HEK293 (cell line): ENCODE measurements around the gene FBL.

ENCODE experiments used
- CTCF ChIA-PET: fragments of 350-600 bp; formaldehyde crosslinking; extraction: SDS; loops from one replicate; lab custom pipeline; 2021; ENCODE audit warnings: antibody characterized with exemption; lab: Yijun Ruan, JAX
- POLR2A ChIA-PET: fragments of 300-600 bp; formaldehyde crosslinking; extraction: SDS; loops from one replicate; lab custom pipeline; 2020; ENCODE audit warnings: antibody characterized with exemption, inconsistent platforms; lab: Yijun Ruan, JAX
- H3K27ac ChIP-seq: fragments of 200-500 bp; sonication (Bioruptor generic); 2 replicates; pipeline ENCODE4 v1.5.1; 2014; ENCODE audit warnings: low read depth, low read length, control low read depth, inconsistent platforms; ENCODE audit errors: extremely low read depth
- H3K36me3 ChIP-seq, 2 experiments: fragments of 200-500 bp in 1 of 2; sonication (Bioruptor generic) in 1 of 2; 1 replicate in 1 of 2; 2 replicates in 1 of 2; pipeline ENCODE4 v1.5.1; 2014 to 2017; ENCODE audit warnings: inconsistent platforms in 2 of 2, low read length in 2 of 2; ENCODE audit not compliant: control insufficient read depth in 2 of 2, insufficient read depth in 1 of 2
- H3K4me1 ChIP-seq: fragments of 200-500 bp; sonication (Bioruptor generic); 2 replicates; pipeline ENCODE4 v1.5.1; 2014; ENCODE audit warnings: mild to moderate bottlenecking, low read length, inconsistent platforms; ENCODE audit not compliant: control insufficient read depth, insufficient read depth
- H3K4me3 ChIP-seq: 2 replicates; pipeline ENCODE4 v1.5.1; 2011; ENCODE audit warnings: low read depth, mild to moderate bottlenecking, control low read depth, low read length, moderate library complexity
- H3K9me3 ChIP-seq: fragments of 200-500 bp; sonication (Bioruptor generic); 2 replicates; pipeline ENCODE4 v1.5.1; 2014; ENCODE audit warnings: low read depth, low read length, inconsistent platforms; ENCODE audit not compliant: control insufficient read depth, insufficient read depth
- ATF2 ChIP-seq: fragments of 450-650 bp; formaldehyde crosslinking; IDR thresholded peaks from 2 replicates; pipeline ENCODE4 v1.5.1; 2016; ENCODE audit warnings: missing biosample characterization, missing genetic modification characterization, low read depth
- ELK4 ChIP-seq: IDR thresholded peaks from 2 replicates; pipeline ENCODE4 v1.6.1; 2011; ENCODE audit warnings: mild to moderate bottlenecking, low read depth, low read length, borderline replicate concordance
- HOXD13 ChIP-seq: sonication (generic); formaldehyde crosslinking; IDR thresholded peaks from 2 replicates; pipeline ENCODE4 v1.8.0; 2022; ENCODE audit warnings: missing genetic modification reagents, borderline replicate concordance
- KLF16 ChIP-seq: fragments of 450-650 bp; formaldehyde crosslinking; IDR thresholded peaks from 2 replicates; pipeline ENCODE4 v1.5.1; 2017; ENCODE audit warnings: missing biosample characterization, missing genetic modification characterization
- OVOL3 ChIP-seq: fragments of 450-650 bp; formaldehyde crosslinking; IDR thresholded peaks from 2 replicates; pipeline ENCODE4 v1.5.1; 2016; ENCODE audit warnings: missing biosample characterization, missing genetic modification characterization
- PRDM1 ChIP-seq: fragments of 450-650 bp; formaldehyde crosslinking; IDR thresholded peaks from 2 replicates; pipeline ENCODE4; 2016; ENCODE audit warnings: missing biosample characterization, missing genetic modification characterization
- SP3 ChIP-seq: fragments of 450-650 bp; formaldehyde crosslinking; IDR thresholded peaks from 2 replicates; pipeline ENCODE4 v1.5.1; 2016; ENCODE audit warnings: missing biosample characterization, missing genetic modification characterization
- ZBTB17 ChIP-seq: fragments of 450-650 bp; formaldehyde crosslinking; IDR thresholded peaks from 2 replicates; pipeline ENCODE4 v1.5.1; 2016; ENCODE audit warnings: missing biosample characterization, missing genetic modification characterization
- ZNF18 ChIP-seq: fragments of 450-650 bp; formaldehyde crosslinking; IDR thresholded peaks from 2 replicates; pipeline ENCODE4 v1.5.1; 2016; ENCODE audit warnings: missing biosample characterization, missing genetic modification characterization
- ZNF280C ChIP-seq: fragments of 450-650 bp; formaldehyde crosslinking; IDR thresholded peaks from 2 replicates; pipeline ENCODE4 v1.5.1; 2016; ENCODE audit warnings: missing biosample characterization, missing genetic modification characterization
- ZNF366 ChIP-seq: fragments of 450-650 bp; formaldehyde crosslinking; conservative IDR thresholded peaks from 2 replicates; pipeline ENCODE4 v1.5.1; 2016; ENCODE audit warnings: missing biosample characterization, missing genetic modification characterization
- ZNF426 ChIP-seq: fragments of 450-650 bp; formaldehyde crosslinking; IDR thresholded peaks from 2 replicates; pipeline ENCODE4 v1.5.1; 2017; ENCODE audit warnings: missing biosample characterization, missing genetic modification characterization, mild to moderate bottlenecking, inconsistent platforms, moderate library complexity
- ZNF555 ChIP-seq: fragments of 450-650 bp; formaldehyde crosslinking; conservative IDR thresholded peaks from 2 replicates; pipeline ENCODE4 v1.5.1; 2017; ENCODE audit warnings: missing biosample characterization, mild to moderate bottlenecking, missing genetic modification characterization, inconsistent platforms
- ZNF558 ChIP-seq: fragments of 450-650 bp; formaldehyde crosslinking; IDR thresholded peaks from 2 replicates; pipeline ENCODE4 v1.5.1; 2016; ENCODE audit warnings: missing biosample characterization, missing genetic modification characterization
- ZNF596 ChIP-seq: fragments of 450-650 bp; IDR thresholded peaks from 2 replicates; pipeline ENCODE4 v1.5.0; 2018; ENCODE audit warnings: missing biosample characterization, mild to moderate bottlenecking, missing genetic modification characterization, moderate library complexity
- ZNF792 ChIP-seq: fragments of 450-650 bp; formaldehyde crosslinking; IDR thresholded peaks from 2 replicates; pipeline ENCODE4 v1.5.1; 2016; ENCODE audit warnings: missing biosample characterization, missing genetic modification characterization
- ZNF830 ChIP-seq: fragments of 450-650 bp; IDR thresholded peaks from 2 replicates; pipeline ENCODE4 v1.5.0; 2018; ENCODE audit warnings: missing biosample characterization, missing genetic modification characterization, low read depth, mild to moderate bottlenecking, moderate library complexity
- ZSCAN18 ChIP-seq: fragments of 450-650 bp; formaldehyde crosslinking; IDR thresholded peaks from 2 replicates; pipeline ENCODE4 v1.5.1; 2016; ENCODE audit warnings: missing biosample characterization, missing genetic modification characterization

FBL gene

GRCh38 chr19:39864118-39864517 is 17.9 kb upstream of the FBL start:
- Histone ChIP-seq H3K27ac (no peak overlapping the region), H3K4me1 (no peaks in the 10 kb centered on the region), H3K4me3 (no peak overlapping the region), H3K9me3 (no peaks in the 10 kb centered on the region), H3K36me3 (no peaks in the 10 kb centered on the region)
- CTCF ChIA-PET: interaction anchor here (0.9 kb wide), 1 partner anchor 296 kb away, joined by 4 read pairs; no protein-coding TSS in a partner anchor
- no peak for TF ChIP-seq ZNF280C (tag by site-specific recombination)
- no peak for TF ChIP-seq HOXD13 (CRISPR knock-in tag)
- TF ChIP-seq OVOL3: no peak
- no peak for TF ChIP-seq ZSCAN18
- peak; percentile 34; the same call in 1 of the 2 replicates for TF ChIP-seq ZBTB17 (tag by site-specific recombination)
- TF ChIP-seq KLF16: no peak
- no peak for TF ChIP-seq ZNF596
- TF ChIP-seq ZNF366 (tag by site-specific recombination): 0 out of 2 replicates have a peak, but pooled peaks have one; percentile 35
- no peak for TF ChIP-seq ELK4
- 0 out of 2 replicates have a peak, but pooled peaks have one; percentile 2 for TF ChIP-seq ZNF555 (tag by site-specific recombination)
- POLR2A ChIA-PET: interaction anchor here (0.7 kb wide), 1 partner anchor 30 kb away, joined by 4 read pairs; the partner anchor contains the start of gene DYRK1B

GRCh38 chr19:39858541-39858940 is 12.4 kb upstream of the FBL start:
- TF ChIP-seq PRDM1 (tag by site-specific recombination) (no peak), ZNF558 (tag by site-specific recombination) (no peak), ATF2 (tag by site-specific recombination) (no peak), ZNF830 (tag by site-specific recombination) (no peak), ZNF426 (tag by site-specific recombination) (no peak), SP3 (tag by site-specific recombination) (no peak), ZNF792 (no peak), ZNF18 (tag by site-specific recombination) (no peak)
- H3K9me3 ChIP-seq: no peaks in the 10 kb centered on the region
- no peaks in the 10 kb centered on the region; a peak in 1 of 3 replicates for H3K36me3 ChIP-seq
- CTCF ChIA-PET: interaction anchor here (0.7 kb wide), 1 partner anchor 91 kb away, joined by 4 read pairs; no protein-coding TSS in a partner anchor
- H3K4me1 ChIP-seq: no peaks in the 10 kb centered on the region
- POLR2A ChIA-PET: no interaction called here
- H3K4me3 ChIP-seq: no peak overlapping the region
- no peak overlapping the region for H3K27ac ChIP-seq
